K562 (cell line): ENCODE measurements around the gene PPP1CB. TPM values are rescaled to one million over a fixed set of nuclear protein-coding genes. Genes with fewer than 3 reads are reported as not detected.

Experiments used
- ATAC-seq: fragments of 200-7000 bp; cut with Tn5 transposase; 3 replicates; pipeline ENCODE4 v1.9.1; 2020; ENCODE audit warnings: moderate library complexity
- BruUV-seq: library from RNA; stranded (reverse); fragments of 400-500 nt; replicated peaks from 2 replicates; lab custom pipeline; 2021; lab: Mats Ljungman, UMichigan
- CTCF ChIA-PET: fragments of 300-600 bp; formaldehyde crosslinking; extraction: SDS; loops from one replicate; lab custom pipeline; 2021; ENCODE audit warnings: low intra/inter-chr PET ratio; lab: Yijun Ruan, JAX
- POLR2A ChIA-PET: fragments of 300-600, 350-650 bp; sonication (Branson Sonifier 250); formaldehyde crosslinking; extraction: SDS; loops from one replicate; lab custom pipeline; 2021; ENCODE audit warnings: antibody characterized with exemption, inconsistent platforms; lab: Yijun Ruan, JAX
- DNase-seq, 4 experiments: peaks; one replicate each; pipeline versions ENCODE4 v3.0.0 to v3.0.0-alpha.2; 2011 to 2018; ENCODE audit warnings: low spot score in 3 of 4, mixed read lengths in 3 of 4; ENCODE audit errors: extremely low read depth in 1 of 4
- FAIRE-seq: peaks from 2 replicates; lab custom pipeline; 2011; peaks lifted over from hg19 to GRCh38; lab: Jason Lieb, UNC
- H2AFZ ChIP-seq: 2 replicates; pipeline ENCODE4 v1.6.0; 2011; ENCODE audit warnings: low read depth, low read length, control low read depth, inconsistent platforms
- H3K27ac ChIP-seq: fragments of 200-600 bp; 3 replicates; pipeline ENCODE4 v1.8.0; 2011; ENCODE audit warnings: low read depth, mild to moderate bottlenecking, control low read depth, inconsistent platforms, low read length, moderate library complexity, mixed read lengths; ENCODE audit errors: extremely low read depth
- H3K27me3 ChIP-seq, 2 experiments: fragments of 300-600 bp in 1 of 2; 2 replicates in 1 of 2; 3 replicates in 1 of 2; pipeline versions ENCODE4 v1.6.0 to v1.8.0; 2011; ENCODE audit warnings: inconsistent platforms in 2 of 2, low read length in 2 of 2, mild to moderate bottlenecking in 1 of 2, mixed read lengths in 1 of 2, moderate library complexity in 1 of 2; ENCODE audit not compliant: control insufficient read depth in 2 of 2, insufficient read depth in 2 of 2
- H3K36me3 ChIP-seq: fragments of 300-600 bp; 3 replicates; pipeline ENCODE4 v1.8.0; 2011; ENCODE audit warnings: mild to moderate bottlenecking, low read length, inconsistent platforms; ENCODE audit not compliant: control insufficient read depth, insufficient read depth
- H3K4me1 ChIP-seq, 2 experiments: fragments of 200-600 bp in 1 of 2; replicated peaks in 1 of 2; 2 replicates in 1 of 2; 3 replicates in 1 of 2; pipeline versions ENCODE4 v1.5.1 to v1.8.0; 2011; ENCODE audit warnings: inconsistent platforms in 2 of 2, low read length in 2 of 2, mild to moderate bottlenecking in 1 of 2, mixed read lengths in 1 of 2, moderate library complexity in 1 of 2; ENCODE audit not compliant: control insufficient read depth in 2 of 2, insufficient read depth in 2 of 2
- H3K4me2 ChIP-seq: 2 replicates; pipeline ENCODE4 v1.6.1; 2011; ENCODE audit warnings: low read length, control low read depth, inconsistent platforms, mixed read lengths; ENCODE audit not compliant: insufficient read depth
- H3K4me3 ChIP-seq: fragments of 200-600 bp; sonication (generic), shearing (Covaris generic); 2 replicates; pipeline ENCODE4 v1.5.1; 2016; ENCODE audit warnings: control low read depth, inconsistent platforms
- H3K79me2 ChIP-seq: fragments of 200-600 bp; 3 replicates; pipeline ENCODE4 v1.8.0; 2011; ENCODE audit warnings: low read length, inconsistent platforms; ENCODE audit not compliant: control insufficient read depth, insufficient read depth
- H3K9ac ChIP-seq, 2 experiments: 2 replicates each; pipeline versions ENCODE4 v1.6.0 to v1.6.1; 2011; ENCODE audit warnings: low read depth in 2 of 2, low read length in 2 of 2, control low read depth in 1 of 2, inconsistent platforms in 1 of 2, mild to moderate bottlenecking in 1 of 2, mixed read lengths in 1 of 2; ENCODE audit not compliant: insufficient read depth in 1 of 2
- H3K9me1 ChIP-seq: one replicate; pipeline ENCODE4 v1.6.0; 2011; ENCODE audit warnings: inconsistent platforms, mild to moderate bottlenecking, low read length, moderate library complexity; ENCODE audit not compliant: control insufficient read depth, insufficient read depth
- H3K9me3 ChIP-seq: replicated peaks from 2 replicates; pipeline ENCODE4 v1.5.1; 2011; ENCODE audit warnings: low read depth, low read length, inconsistent platforms; ENCODE audit not compliant: control insufficient read depth, insufficient read depth
- H4K20me1 ChIP-seq: replicated peaks from 2 replicates; pipeline ENCODE4 v1.6.1; 2011; ENCODE audit warnings: low read length, inconsistent platforms, mixed read lengths; ENCODE audit not compliant: control insufficient read depth, insufficient read depth
- BRD9 ChIP-seq: fragments of 450-650 bp; IDR thresholded peaks from 2 replicates; pipeline ENCODE4 v1.6.1; 2018; ENCODE audit warnings: low read depth; ENCODE audit not compliant: partially characterized antibody
- ERF ChIP-seq: fragments of 450-650 bp; formaldehyde crosslinking; IDR thresholded peaks from 2 replicates; pipeline ENCODE4 v1.4.0; 2020; ENCODE audit warnings: mild to moderate bottlenecking, mixed read lengths
- FOXK1 ChIP-seq: sonication (generic); formaldehyde crosslinking; IDR thresholded peaks from 2 replicates; pipeline ENCODE4 v1.8.0; 2022; ENCODE audit warnings: missing genetic modification reagents, mild to moderate bottlenecking, borderline replicate concordance
- PTTG1 ChIP-seq: fragments of 450-650 bp; IDR thresholded peaks from 2 replicates; pipeline ENCODE4 v1.6.1; 2016; ENCODE audit warnings: low read depth, mild to moderate bottlenecking, missing genetic modification characterization, missing compliant biosample characterization
- PYGO2 ChIP-seq: fragments of 450-650 bp; IDR thresholded peaks from 2 replicates; pipeline ENCODE4 v1.6.1; 2016; ENCODE audit warnings: mild to moderate bottlenecking, missing genetic modification characterization, moderate library complexity, missing compliant biosample characterization
- THRA ChIP-seq: fragments of 450-650 bp; IDR thresholded peaks from 2 replicates; pipeline ENCODE4 v1.6.1; 2017; ENCODE audit warnings: mild to moderate bottlenecking, moderate library complexity
- TSC22D4 ChIP-seq: fragments of 450-650 bp; IDR thresholded peaks from 2 replicates; pipeline ENCODE4 v1.6.1; 2016; ENCODE audit warnings: missing genetic modification characterization, missing biosample characterization, control low read depth
- ZNF75A ChIP-seq: fragments of 450-650 bp; formaldehyde crosslinking; IDR thresholded peaks from 2 replicates; pipeline ENCODE4 v1.4.0; 2020; ENCODE audit warnings: mild to moderate bottlenecking
- WGBS: fragments of 100-300 bp; shearing (Covaris generic); methylation state at CpG from one replicate; pipeline ENCODE4 v1.1.6; 2016; ENCODE audit warnings: low coverage, mixed read lengths; ENCODE audit not compliant: insufficient coverage; ENCODE audit errors: missing lambda C conversion rate; 5-methylcytosine and 5-hydroxymethylcytosine counted together
- in situ Hi-C: fragments of 300-500 bp; cut with MboI; formaldehyde crosslinking; loops from 4 replicates; pipeline ENCODE4 v1.15.0; 2018; ENCODE audit warnings: inconsistent platforms, mixed read lengths
- intact Hi-C: fragments of 100-400 bp; cut with micrococcal nuclease; formaldehyde crosslinking; loops from 2 replicates; pipeline ENCODE4 v1.14.2; 2022
- polyA plus RNA-seq, 8 experiments: library from polyadenylated mRNA; depleted of rRNA in 4 of 8; stranded (reverse) in 5 of 8; unstranded in 3 of 8; fragments of >200 nt; fragmentation: Nextera tagmentation in 2 of 8; fragmentation: Illumina TruSeq in 1 of 8; extraction: Ambion mirVana in 2 of 8; extraction: Trizol in 1 of 8; gene quantifications; 2 replicates each; pipeline versions ENCODE4 v1.2.1 to v1.2.3, GENCODE V29; 2011 to 2014; ENCODE audit warnings: inconsistent platforms in 1 of 8, missing spikeins in 1 of 8
- total RNA-seq, 7 experiments: library from RNA; depleted of rRNA in 6 of 7; stranded (reverse); fragments of >200 nt in 6 of 7; fragmentation: Illumina TruSeq in 2 of 7; extraction: Trizol in 2 of 7; gene quantifications; 2 replicates each; pipeline versions ENCODE4 v1.2.1 to v1.2.3, GENCODE V29; 2011 to 2021; ENCODE audit warnings: low replicate concordance in 1 of 7

Gene PPP1CB
- total and polyA plus RNA-seq, 9 of the 15 experiments (the other 6 are each of a cell fraction or from before 2014, with no cell fraction given), result 25.6 to 118 (median 58.9) TPM

- intact Hi-C loops (no loop called here), in situ Hi-C loops (no loop called here)
- Histone ChIP-seq H3K36me3 (no peaks in the 10 kb centered on the region), H3K4me3 (no peak overlapping the region), H4K20me1 (no peaks in the 10 kb centered on the region), H3K79me2 (peaks cover 8% of the 10 kb centered on the region), H2AFZ (no peak overlapping the region), H3K9me3 (no peaks in the 10 kb centered on the region), H3K9me1 (no peaks in the 10 kb centered on the region), H3K27ac (no peak overlapping the region), H3K27me3 (no peaks in the 10 kb centered on the region), H3K9ac (no peak overlapping the region), H3K4me2 (no peak overlapping the region), H3K4me1 (peaks cover 0 to 17% of the 10 kb centered on the region in 2 experiments; a peak in 4 of 5 replicates)
- no peak for ATAC-seq
- BruUV-seq, result no TSS peak
- ChIA-PET CTCF (no interaction called here), POLR2A (interaction anchor here (0.5 to 1.1 kb wide), 2 partner anchors 36 to 163 kb away, joined by 3 read pairs; no protein-coding TSS in a partner anchor)
- no peak for DNase-seq
- TF ChIP-seq PYGO2, result no peak
- 0 out of 2 replicates have a peak, but pooled peaks have one; percentile 59 for TF ChIP-seq ZNF75A (CRISPR knock-in tag)
- no peak for TF ChIP-seq PTTG1 (tag)
- no peak for TF ChIP-seq ERF (CRISPR knock-in tag)
- 52% methylated on average over 3 of the region's 3 CpGs for whole genome bisulfite sequencing
- no peak for FAIRE-seq
Observed at GRCh38 chr2:28746429-28747111, 5.1 kb upstream of the PPP1CB start.

- Histone ChIP-seq H3K4me3 (no peak overlapping the region), H3K27me3 (no peaks in the 10 kb centered on the region), H3K9me3 (no peaks in the 10 kb centered on the region), H3K36me3 (no peaks in the 10 kb centered on the region), H3K4me2 (no peak overlapping the region), H3K79me2 (peaks cover 17% of the 10 kb centered on the region), H2AFZ (no peak overlapping the region), H3K4me1 (peaks cover 3 to 17% of the 10 kb centered on the region in 2 experiments), H3K27ac (no peak overlapping the region), H3K9me1 (no peaks in the 10 kb centered on the region), H4K20me1 (no peaks in the 10 kb centered on the region), H3K9ac (no peak overlapping the region)
- BruUV-seq, result no TSS peak
- ChIA-PET CTCF (no interaction called here), POLR2A (interaction anchor here (0.6 to 1.1 kb wide), 2 partner anchors 47 to 165 kb away, joined by 3 read pairs; no protein-coding TSS in a partner anchor)
- FAIRE-seq, result no peak
- 71% methylated on average over 1 of the region's 1 CpG for WGBS
- no peak for DNase-seq
- intact Hi-C loops (no loop called here), in situ Hi-C loops (no loop called here)
- ATAC-seq, result no peak
- no peak for TF ChIP-seq TSC22D4 (tag)
- no peak for TF ChIP-seq THRA
- TF ChIP-seq BRD9, result no peak
- no peak for TF ChIP-seq FOXK1 (CRISPR knock-in tag)
Observed at GRCh38 chr2:28747714-28748113, 3.9 kb upstream of the PPP1CB start.
